Osteoblast (primary cell): ENCODE data around the gene MCEE. TPM values are rescaled to one million over a fixed set of nuclear protein-coding genes. Genes with fewer than 3 reads are reported as not detected.

Experiments used
- DNase-seq: peaks from one replicate; pipeline ENCODE4 v3.0.0; 2011; ENCODE audit warnings: low spot score, mixed read lengths; ENCODE audit not compliant: insufficient read length; ENCODE audit errors: missing footprints
- H2AFZ ChIP-seq: 2 replicates; pipeline ENCODE4 v1.6.0; 2011; ENCODE audit warnings: mild to moderate bottlenecking, low read length
- H3K27ac ChIP-seq: 2 replicates; pipeline ENCODE4 v1.5.1; 2011; ENCODE audit warnings: mild to moderate bottlenecking, low read depth, low read length, moderate library complexity
- H3K27me3 ChIP-seq: 2 replicates; pipeline ENCODE4 v1.6.0; 2012; ENCODE audit warnings: mild to moderate bottlenecking, control low read depth, inconsistent platforms, low read length, moderate library complexity; ENCODE audit not compliant: insufficient read depth
- H3K36me3 ChIP-seq: 2 replicates; pipeline ENCODE4 v1.5.1; 2011; ENCODE audit warnings: mild to moderate bottlenecking, low read length, control low read depth, moderate library complexity; ENCODE audit not compliant: insufficient read depth
- H3K4me1 ChIP-seq: 2 replicates; pipeline ENCODE4 v1.5.1; 2011; ENCODE audit warnings: mild to moderate bottlenecking, low read length, control low read depth, moderate library complexity; ENCODE audit not compliant: insufficient read depth
- H3K4me2 ChIP-seq: 2 replicates; pipeline ENCODE4 v1.6.0; 2011; ENCODE audit warnings: mild to moderate bottlenecking, low read length; ENCODE audit not compliant: insufficient read depth
- H3K4me3 ChIP-seq: fragments of 200-600 bp; sonication (generic); 3 replicates; pipeline ENCODE4 v1.5.1; 2012; ENCODE audit warnings: mild to moderate bottlenecking, low read length, inconsistent platforms; ENCODE audit not compliant: insufficient read depth
- H3K79me2 ChIP-seq: 2 replicates; pipeline ENCODE4 v1.6.0; 2012; ENCODE audit warnings: mild to moderate bottlenecking, low read length, control low read depth, inconsistent platforms; ENCODE audit not compliant: insufficient read depth
- H3K9me3 ChIP-seq: 2 replicates; pipeline ENCODE4 v1.5.1; 2011; ENCODE audit warnings: low read depth, low read length, control low read depth
- H4K20me1 ChIP-seq: 2 replicates; pipeline ENCODE4 v1.6.0; 2012; ENCODE audit warnings: mild to moderate bottlenecking, low read length, control low read depth; ENCODE audit not compliant: insufficient read depth
- CTCF ChIP-seq: IDR thresholded peaks from 2 replicates; pipeline ENCODE4 v1.5.1; 2011; ENCODE audit warnings: mild to moderate bottlenecking, low read depth, low read length, moderate library complexity; ENCODE audit errors: extremely low read depth
- total RNA-seq: library from RNA; depleted of rRNA; stranded (reverse); fragments of >200 nt; gene quantifications from 2 replicates; pipeline ENCODE4 v1.2.3, GENCODE V29; 2012

Gene MCEE
- total RNA-seq, 1 donor: 21.4 TPM

DNA sequence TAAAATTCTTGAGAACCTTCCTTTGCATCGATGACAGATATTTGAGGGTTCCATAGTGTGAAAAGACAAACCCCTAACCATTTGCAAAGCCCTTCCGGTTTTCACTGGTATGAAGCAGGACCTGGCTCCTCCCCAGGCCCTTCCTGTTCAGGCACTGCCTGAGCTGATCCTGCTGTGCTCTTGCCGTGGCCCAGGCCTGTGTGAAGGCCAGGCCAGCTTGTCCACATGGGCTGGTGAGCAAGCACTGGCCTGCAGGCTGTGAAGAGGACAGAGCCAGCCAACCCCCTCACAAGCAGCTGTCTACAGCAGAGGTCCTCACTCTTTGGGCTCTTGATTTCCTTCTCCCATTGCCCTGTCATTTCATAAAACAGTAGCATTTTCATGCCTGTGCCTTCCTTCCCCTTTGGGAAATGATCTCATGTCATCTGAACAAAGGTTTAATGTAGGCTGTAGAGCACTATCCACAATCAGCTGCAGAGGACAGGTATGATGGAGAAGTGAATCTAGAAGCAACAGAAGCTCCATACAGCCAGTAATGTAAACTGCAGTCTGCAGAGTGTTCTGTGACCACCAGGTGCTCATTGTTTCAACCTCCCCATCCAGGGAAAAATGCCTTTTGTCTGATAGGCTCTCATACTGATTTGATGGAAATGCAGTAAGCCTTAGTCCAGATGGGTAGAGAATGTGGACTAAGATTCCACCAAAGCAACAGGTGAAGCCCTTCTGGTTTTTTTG is 20.2 kb upstream of the MCEE start:
- Histone ChIP-seq H3K4me3 (no peak overlapping the region), H3K27me3 (peaks cover 5% of the 10 kb centered on the region), H3K9me3 (no peaks in the 10 kb centered on the region), H3K4me1 (no peaks in the 10 kb centered on the region), H4K20me1 (peaks cover 11% of the 10 kb centered on the region), H3K27ac (no peak overlapping the region), H3K4me2 (no peak overlapping the region), H2AFZ (no peak overlapping the region), H3K79me2 (no peaks in the 10 kb centered on the region), H3K36me3 (peaks cover 49% of the 10 kb centered on the region)
- no peak for TF ChIP-seq CTCF
- DNase-seq: no peak

- Histone ChIP-seq H3K27me3 (peaks cover 1% of the 10 kb centered on the region), H4K20me1 (peaks cover 11% of the 10 kb centered on the region), H3K4me3 (no peak overlapping the region), H3K4me2 (no peak overlapping the region), H3K27ac (no peak overlapping the region), H3K36me3 (peaks cover 65% of the 10 kb centered on the region), H2AFZ (no peak overlapping the region), H3K79me2 (no peaks in the 10 kb centered on the region), H3K4me1 (no peaks in the 10 kb centered on the region), H3K9me3 (no peaks in the 10 kb centered on the region)
- no peak for DNase-seq
- TF ChIP-seq CTCF: no peak
Measured at GRCh38 chr2:71148506-71149063, 18.6 kb upstream of the MCEE start.

DNA sequence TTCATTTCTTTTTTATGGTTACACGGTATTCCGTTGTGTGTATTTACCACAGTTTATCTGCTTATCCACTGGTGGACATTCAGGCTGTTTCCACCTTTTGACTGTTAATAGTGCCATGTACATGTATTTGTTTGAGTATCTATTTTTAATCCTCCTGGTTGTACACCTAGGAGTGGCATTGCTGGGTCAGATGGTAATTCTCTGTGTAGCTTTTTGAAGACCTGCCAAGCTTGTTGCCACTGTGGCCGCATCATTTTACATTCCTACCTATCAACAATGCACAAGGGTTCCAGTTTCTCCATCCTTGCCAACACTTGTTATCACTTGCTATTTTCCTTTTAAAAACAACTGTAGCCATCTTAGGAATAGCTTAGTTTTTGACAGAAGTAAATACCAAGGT is 13.8 kb upstream of the MCEE start:
- no peaks in the 10 kb centered on the region for H3K4me1 ChIP-seq
- H2AFZ ChIP-seq: no peak overlapping the region
- H3K4me2 ChIP-seq: no peak overlapping the region
- peaks cover 92% of the 10 kb centered on the region for H3K36me3 ChIP-seq
- no peak for TF ChIP-seq CTCF
- H3K79me2 ChIP-seq: no peaks in the 10 kb centered on the region
- no peak overlapping the region for H3K27ac ChIP-seq
- H4K20me1 ChIP-seq: peaks cover 8% of the 10 kb centered on the region
- no peak for DNase-seq
- H3K27me3 ChIP-seq: no peaks in the 10 kb centered on the region
- H3K4me3 ChIP-seq: no peak overlapping the region
- H3K9me3 ChIP-seq: no peaks in the 10 kb centered on the region

GRCh38 chr2:71136174-71136573 is 6.1 kb upstream of the MCEE start:
- Histone ChIP-seq H3K36me3 (peaks cover 62% of the 10 kb centered on the region), H3K27ac (no peak overlapping the region), H4K20me1 (peaks cover 8% of the 10 kb centered on the region), H3K9me3 (no peaks in the 10 kb centered on the region), H2AFZ (no peak overlapping the region), H3K4me3 (no peak overlapping the region), H3K27me3 (no peaks in the 10 kb centered on the region), H3K4me2 (no peak overlapping the region), H3K79me2 (peaks cover 24% of the 10 kb centered on the region), H3K4me1 (peaks cover 13% of the 10 kb centered on the region)
- TF ChIP-seq CTCF: no peak
- DNase-seq: no peak
